Keratinocyte (primary cell): Measurements from ENCODE around the gene PAX7.

Experiments used
- CTCF ChIP-seq, 3 experiments: IDR thresholded peaks in 1 of 3; conservative IDR thresholded peaks in 1 of 3; optimal IDR thresholded peaks in 1 of 3; 2 replicates in 2 of 3; 3 replicates in 1 of 3; pipeline versions ENCODE3 to v1.5.1; 2011; ENCODE audit warnings: low read length in 3 of 3, mild to moderate bottlenecking in 3 of 3, moderate library complexity in 2 of 3, control low read depth in 1 of 3, inconsistent platforms in 1 of 3; ENCODE audit not compliant: insufficient read depth in 2 of 3; ENCODE audit errors: extremely low read depth in 1 of 3
- EZH2 ChIP-seq: IDR thresholded peaks from one replicate; pipeline ENCODE4 v1.6.1; 2012; ENCODE audit warnings: inconsistent platforms, mild to moderate bottlenecking, low read length, moderate library complexity

- no peak for TF ChIP-seq CTCF (optimal IDR thresholded peaks at IDR 0.05 in 1 of 3, IDR thresholded peaks at IDR 0.05 in 1 of 3, conservative IDR thresholded peaks at IDR 0.05 in 1 of 3; ENCODE audit: extremely low read depth in 1 of 3, insufficient read depth in 2 of 3, low read length in 3 of 3)
- no peak for TF ChIP-seq EZH2
These were observed 153.2 kb downstream of the PAX7 start for GRCh38 chr1:18783705-18784481.
